HEK293 (cell line): Measurements from ENCODE around the gene SLC38A9.

Source experiments
- CTCF ChIA-PET: fragments of 350-600 bp; formaldehyde crosslinking; extraction: SDS; loops from one replicate; lab custom pipeline; 2021; ENCODE audit warnings: antibody characterized with exemption; lab: Yijun Ruan, JAX
- POLR2A ChIA-PET: fragments of 300-600 bp; formaldehyde crosslinking; extraction: SDS; loops from one replicate; lab custom pipeline; 2020; ENCODE audit warnings: antibody characterized with exemption, inconsistent platforms; lab: Yijun Ruan, JAX
- H3K27ac ChIP-seq: fragments of 200-500 bp; sonication (Bioruptor generic); 2 replicates; pipeline ENCODE4 v1.5.1; 2014; ENCODE audit warnings: low read depth, low read length, control low read depth, inconsistent platforms; ENCODE audit errors: extremely low read depth
- H3K36me3 ChIP-seq, 2 experiments: fragments of 200-500 bp in 1 of 2; sonication (Bioruptor generic) in 1 of 2; 1 replicate in 1 of 2; 2 replicates in 1 of 2; pipeline ENCODE4 v1.5.1; 2014 to 2017; ENCODE audit warnings: inconsistent platforms in 2 of 2, low read length in 2 of 2; ENCODE audit not compliant: control insufficient read depth in 2 of 2, insufficient read depth in 1 of 2
- H3K4me1 ChIP-seq: fragments of 200-500 bp; sonication (Bioruptor generic); 2 replicates; pipeline ENCODE4 v1.5.1; 2014; ENCODE audit warnings: mild to moderate bottlenecking, low read length, inconsistent platforms; ENCODE audit not compliant: control insufficient read depth, insufficient read depth
- H3K4me3 ChIP-seq: 2 replicates; pipeline ENCODE4 v1.5.1; 2011; ENCODE audit warnings: low read depth, mild to moderate bottlenecking, control low read depth, low read length, moderate library complexity
- H3K9me3 ChIP-seq: fragments of 200-500 bp; sonication (Bioruptor generic); 2 replicates; pipeline ENCODE4 v1.5.1; 2014; ENCODE audit warnings: low read depth, low read length, inconsistent platforms; ENCODE audit not compliant: control insufficient read depth, insufficient read depth
- EGR2 ChIP-seq: fragments of 450-650 bp; formaldehyde crosslinking; IDR thresholded peaks from 2 replicates; pipeline ENCODE4 v1.5.1; 2016; ENCODE audit warnings: low read depth, missing biosample characterization, missing genetic modification characterization
- GLI2 ChIP-seq: fragments of 450-650 bp; formaldehyde crosslinking; IDR thresholded peaks from 2 replicates; pipeline ENCODE4; 2017; ENCODE audit warnings: missing biosample characterization, missing genetic modification characterization, low read depth, borderline replicate concordance
- IKZF3 ChIP-seq: fragments of 450-650 bp; IDR thresholded peaks from 2 replicates; pipeline ENCODE4 v1.5.0; 2018; ENCODE audit warnings: missing biosample characterization, mild to moderate bottlenecking, missing genetic modification characterization, moderate library complexity
- MYNN ChIP-seq: fragments of 450-650 bp; formaldehyde crosslinking; IDR thresholded peaks from 2 replicates; pipeline ENCODE4 v1.5.1; 2016; ENCODE audit warnings: missing biosample characterization, missing genetic modification characterization, borderline replicate concordance
- SP3 ChIP-seq: fragments of 450-650 bp; formaldehyde crosslinking; IDR thresholded peaks from 2 replicates; pipeline ENCODE4 v1.5.1; 2016; ENCODE audit warnings: missing biosample characterization, missing genetic modification characterization
- ZBTB48 ChIP-seq: fragments of 450-650 bp; formaldehyde crosslinking; IDR thresholded peaks from 2 replicates; pipeline ENCODE4 v1.5.1; 2016; ENCODE audit warnings: missing biosample characterization, missing genetic modification characterization
- ZFHX2 ChIP-seq: fragments of 450-650 bp; formaldehyde crosslinking; conservative IDR thresholded peaks from 2 replicates; pipeline ENCODE4 v1.5.1; 2016; ENCODE audit warnings: missing biosample characterization, missing genetic modification characterization
- ZNF140 ChIP-seq: fragments of 450-650 bp; formaldehyde crosslinking; IDR thresholded peaks from 2 replicates; pipeline ENCODE4 v1.5.1; 2016; ENCODE audit warnings: missing biosample characterization, missing genetic modification characterization
- ZNF155 ChIP-seq: fragments of 450-650 bp; formaldehyde crosslinking; IDR thresholded peaks from 2 replicates; pipeline ENCODE4 v1.5.1; 2016; ENCODE audit warnings: missing biosample characterization, missing genetic modification characterization
- ZNF157 ChIP-seq: fragments of 450-650 bp; formaldehyde crosslinking; IDR thresholded peaks from 2 replicates; pipeline ENCODE4 v1.5.1; 2016; ENCODE audit warnings: missing biosample characterization, missing genetic modification characterization
- ZNF169 ChIP-seq: fragments of 450-650 bp; formaldehyde crosslinking; IDR thresholded peaks from 2 replicates; pipeline ENCODE4 v1.5.1; 2016; ENCODE audit warnings: missing biosample characterization, missing genetic modification characterization
- ZNF19 ChIP-seq: fragments of 450-650 bp; formaldehyde crosslinking; IDR thresholded peaks from 2 replicates; pipeline ENCODE4; 2016; ENCODE audit warnings: missing biosample characterization, missing genetic modification characterization, low read depth
- ZNF239 ChIP-seq: fragments of 450-650 bp; formaldehyde crosslinking; IDR thresholded peaks from 2 replicates; pipeline ENCODE4 v1.5.1; 2016; ENCODE audit warnings: missing biosample characterization, missing genetic modification characterization
- ZNF24 ChIP-seq: fragments of 450-650 bp; formaldehyde crosslinking; IDR thresholded peaks from 2 replicates; pipeline ENCODE4 v1.5.1; 2016; ENCODE audit warnings: missing biosample characterization, missing genetic modification characterization
- ZNF521 ChIP-seq: fragments of 450-650 bp; formaldehyde crosslinking; IDR thresholded peaks from 2 replicates; pipeline ENCODE4 v1.5.1; 2017; ENCODE audit warnings: missing biosample characterization, mild to moderate bottlenecking, missing genetic modification characterization
- ZNF548 ChIP-seq: fragments of 450-650 bp; formaldehyde crosslinking; IDR thresholded peaks from 2 replicates; pipeline ENCODE4 v1.5.1; 2016; ENCODE audit warnings: missing biosample characterization, missing genetic modification characterization
- ZNF555 ChIP-seq: fragments of 450-650 bp; formaldehyde crosslinking; conservative IDR thresholded peaks from 2 replicates; pipeline ENCODE4 v1.5.1; 2017; ENCODE audit warnings: missing biosample characterization, mild to moderate bottlenecking, missing genetic modification characterization, inconsistent platforms
- ZNF596 ChIP-seq: fragments of 450-650 bp; IDR thresholded peaks from 2 replicates; pipeline ENCODE4 v1.5.0; 2018; ENCODE audit warnings: missing biosample characterization, mild to moderate bottlenecking, missing genetic modification characterization, moderate library complexity
- ZNF660 ChIP-seq: fragments of 450-650 bp; IDR thresholded peaks from 2 replicates; pipeline ENCODE4 v1.5.1; 2018; ENCODE audit warnings: missing biosample characterization, mild to moderate bottlenecking, missing genetic modification characterization
- ZXDB ChIP-seq: fragments of 450-650 bp; formaldehyde crosslinking; IDR thresholded peaks from 2 replicates; pipeline ENCODE4 v1.5.1; 2016; ENCODE audit warnings: missing biosample characterization, missing genetic modification characterization
- TF ChIP-seq, protein P1 (sequence below): fragments of 450-650 bp; formaldehyde crosslinking; IDR thresholded peaks from 2 replicates; pipeline ENCODE4 v1.5.1; 2017; ENCODE audit warnings: missing biosample characterization, missing genetic modification characterization
- TF ChIP-seq, protein P2 (sequence below): fragments of 450-650 bp; formaldehyde crosslinking; IDR thresholded peaks from 2 replicates; pipeline ENCODE4 v1.5.1; 2016; ENCODE audit warnings: missing biosample characterization, missing genetic modification characterization, low read depth
- TF ChIP-seq, protein P3 (sequence below): fragments of 450-650 bp; formaldehyde crosslinking; IDR thresholded peaks from 2 replicates; pipeline ENCODE4 v1.5.1; 2017; ENCODE audit warnings: missing biosample characterization, missing genetic modification characterization

The SLC38A9 gene

DNA sequence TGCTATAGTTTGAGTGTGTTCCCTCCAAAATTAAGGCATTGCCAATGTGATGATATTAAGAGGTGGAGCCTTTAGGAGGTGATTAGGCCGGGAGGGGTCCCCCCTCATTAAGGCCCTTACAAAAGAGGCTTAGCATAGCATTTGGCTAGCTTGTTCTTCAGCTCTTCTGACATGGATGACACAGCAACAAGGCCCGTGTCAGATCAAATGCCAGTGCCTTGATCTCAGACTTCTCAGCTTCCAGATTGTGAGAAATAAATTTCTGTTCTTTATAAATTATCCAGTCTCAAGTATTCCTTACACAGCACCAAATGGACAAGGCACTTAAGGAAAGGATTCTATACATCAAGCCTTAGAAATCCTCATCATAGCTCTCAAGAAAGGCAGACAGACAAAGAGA lies 31.8 kb downstream of the SLC38A9 start:
- POLR2A ChIA-PET = no interaction called here
- H3K27ac ChIP-seq = no peak overlapping the region

DNA sequence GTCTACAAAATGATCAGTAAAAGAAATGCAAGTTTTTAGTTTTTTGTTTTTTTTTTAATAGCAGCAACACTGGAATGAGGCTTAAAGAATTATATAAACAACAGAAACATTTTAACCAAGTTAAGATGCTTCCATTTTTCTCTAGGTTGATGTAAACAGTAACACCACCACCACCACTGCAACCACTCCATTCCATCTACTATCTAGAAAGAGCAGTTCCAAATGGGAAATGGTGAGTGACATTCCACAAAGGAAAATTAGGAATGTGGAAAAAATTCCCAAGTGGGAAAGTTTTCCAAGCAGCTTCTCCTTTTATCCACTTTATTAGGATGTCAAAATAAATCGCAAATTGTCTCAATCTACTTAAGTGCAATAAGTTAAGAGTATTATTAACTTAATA lies 32.6 kb downstream of the SLC38A9 start:
- no peaks in the 10 kb centered on the region; the same call in 1 of the 2 replicates for H3K4me1 ChIP-seq
- POLR2A ChIA-PET = no interaction called here

More for the DNA sequence above, 31.8 kb downstream of the SLC38A9 start:
- CTCF ChIA-PET = interaction anchor here (0.6 to 1.1 kb wide), 3 partner anchors 11 to 274 kb away, joined by 3 to 4 read pairs (median 4); no protein-coding TSS in a partner anchor
- Histone ChIP-seq H3K9me3 (no peaks in the 10 kb centered on the region), H3K36me3 (no peaks in the 10 kb centered on the region), H3K4me1 (no peaks in the 10 kb centered on the region; the same call in 1 of the 2 replicates), H3K4me3 (no peak overlapping the region)
- no peak for TF ChIP-seq ZNF169 (tag by site-specific recombination)
- no peak for TF ChIP-seq ZFHX2
- TF ChIP-seq ZNF596 (tag by site-specific recombination) = no peak
- no peak for TF ChIP-seq GLI2
- no peak for TF ChIP-seq ZNF660 (tag by site-specific recombination)
- no peak for TF ChIP-seq MYNN
- TF ChIP-seq SP3 (tag by site-specific recombination) = no peak
- TF ChIP-seq ZNF157 (tag by site-specific recombination) = no peak
- TF ChIP-seq, protein P1, sequence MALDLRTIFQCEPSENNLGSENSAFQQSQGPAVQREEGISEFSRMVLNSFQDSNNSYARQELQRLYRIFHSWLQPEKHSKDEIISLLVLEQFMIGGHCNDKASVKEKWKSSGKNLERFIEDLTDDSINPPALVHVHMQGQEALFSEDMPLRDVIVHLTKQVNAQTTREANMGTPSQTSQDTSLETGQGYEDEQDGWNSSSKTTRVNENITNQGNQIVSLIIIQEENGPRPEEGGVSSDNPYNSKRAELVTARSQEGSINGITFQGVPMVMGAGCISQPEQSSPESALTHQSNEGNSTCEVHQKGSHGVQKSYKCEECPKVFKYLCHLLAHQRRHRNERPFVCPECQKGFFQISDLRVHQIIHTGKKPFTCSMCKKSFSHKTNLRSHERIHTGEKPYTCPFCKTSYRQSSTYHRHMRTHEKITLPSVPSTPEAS (tag by site-specific recombination) = no peak
- TF ChIP-seq ZBTB48 (tag by site-specific recombination) = no peak
- TF ChIP-seq ZNF555 (tag by site-specific recombination) = no peak
- no peak for TF ChIP-seq ZXDB (tag by site-specific recombination)
- TF ChIP-seq ZNF140 = no peak
- TF ChIP-seq, protein P2, sequence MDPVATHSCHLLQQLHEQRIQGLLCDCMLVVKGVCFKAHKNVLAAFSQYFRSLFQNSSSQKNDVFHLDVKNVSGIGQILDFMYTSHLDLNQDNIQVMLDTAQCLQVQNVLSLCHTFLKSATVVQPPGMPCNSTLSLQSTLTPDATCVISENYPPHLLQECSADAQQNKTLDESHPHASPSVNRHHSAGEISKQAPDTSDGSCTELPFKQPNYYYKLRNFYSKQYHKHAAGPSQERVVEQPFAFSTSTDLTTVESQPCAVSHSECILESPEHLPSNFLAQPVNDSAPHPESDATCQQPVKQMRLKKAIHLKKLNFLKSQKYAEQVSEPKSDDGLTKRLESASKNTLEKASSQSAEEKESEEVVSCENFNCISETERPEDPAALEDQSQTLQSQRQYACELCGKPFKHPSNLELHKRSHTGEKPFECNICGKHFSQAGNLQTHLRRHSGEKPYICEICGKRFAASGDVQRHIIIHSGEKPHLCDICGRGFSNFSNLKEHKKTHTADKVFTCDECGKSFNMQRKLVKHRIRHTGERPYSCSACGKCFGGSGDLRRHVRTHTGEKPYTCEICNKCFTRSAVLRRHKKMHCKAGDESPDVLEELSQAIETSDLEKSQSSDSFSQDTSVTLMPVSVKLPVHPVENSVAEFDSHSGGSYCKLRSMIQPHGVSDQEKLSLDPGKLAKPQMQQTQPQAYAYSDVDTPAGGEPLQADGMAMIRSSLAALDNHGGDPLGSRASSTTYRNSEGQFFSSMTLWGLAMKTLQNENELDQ = no peak
- TF ChIP-seq ZNF19 (tag by site-specific recombination) = no peak
- TF ChIP-seq ZNF521 = no peak
- no peak for TF ChIP-seq ZNF155 (tag by site-specific recombination)
- TF ChIP-seq, protein P3, sequence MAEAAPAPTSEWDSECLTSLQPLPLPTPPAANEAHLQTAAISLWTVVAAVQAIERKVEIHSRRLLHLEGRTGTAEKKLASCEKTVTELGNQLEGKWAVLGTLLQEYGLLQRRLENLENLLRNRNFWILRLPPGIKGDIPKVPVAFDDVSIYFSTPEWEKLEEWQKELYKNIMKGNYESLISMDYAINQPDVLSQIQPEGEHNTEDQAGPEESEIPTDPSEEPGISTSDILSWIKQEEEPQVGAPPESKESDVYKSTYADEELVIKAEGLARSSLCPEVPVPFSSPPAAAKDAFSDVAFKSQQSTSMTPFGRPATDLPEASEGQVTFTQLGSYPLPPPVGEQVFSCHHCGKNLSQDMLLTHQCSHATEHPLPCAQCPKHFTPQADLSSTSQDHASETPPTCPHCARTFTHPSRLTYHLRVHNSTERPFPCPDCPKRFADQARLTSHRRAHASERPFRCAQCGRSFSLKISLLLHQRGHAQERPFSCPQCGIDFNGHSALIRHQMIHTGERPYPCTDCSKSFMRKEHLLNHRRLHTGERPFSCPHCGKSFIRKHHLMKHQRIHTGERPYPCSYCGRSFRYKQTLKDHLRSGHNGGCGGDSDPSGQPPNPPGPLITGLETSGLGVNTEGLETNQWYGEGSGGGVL = no peak

More for the DNA sequence above, 32.6 kb downstream of the SLC38A9 start:
- TF ChIP-seq EGR2 (tag by site-specific recombination) = no peak
- TF ChIP-seq ZNF24 = no peak
- no peak for TF ChIP-seq ZNF548 (tag by site-specific recombination)
- peak; percentile 77 for TF ChIP-seq IKZF3 (tag by site-specific recombination)
- TF ChIP-seq ZNF239 (tag by site-specific recombination) = no peak
- Histone ChIP-seq H3K9me3 (no peaks in the 10 kb centered on the region), H3K36me3 (no peaks in the 10 kb centered on the region), H3K27ac (no peak overlapping the region), H3K4me3 (no peak overlapping the region)
- CTCF ChIA-PET = no interaction called here
